ENCODE measurements around the gene ZRANB3.

- TF ChIP-seq POLR2A (IDR thresholded peaks at IDR 0.05; ENCODE audit: low read length) (no peak), GATA1 (IDR thresholded peaks at IDR 0.05; ENCODE audit: low read depth, low read length) (no peak)
These were observed 366.6 kb downstream of the ZRANB3 start for GRCh38 chr2:135164431-135164830.
